Middle frontal gyrus (tissue), 1 donor: ENCODE data around the gene KCNA2.

Experiments used
- DNase-seq: peaks from one replicate; pipeline ENCODE4 v3.0.0-alpha.2; 2015; ENCODE audit warnings: low spot score; ENCODE audit errors: extremely low spot score

KCNA2 gene

GRCh38 chr1:110605901-110606656, at the start of gene KCNA2:
KCNA2 (minus strand) TSS chr1:110606358; CDS start chr1:110604782, 1,576 bp downstream.
- DNase-seq: peak; percentile 57

DNA sequence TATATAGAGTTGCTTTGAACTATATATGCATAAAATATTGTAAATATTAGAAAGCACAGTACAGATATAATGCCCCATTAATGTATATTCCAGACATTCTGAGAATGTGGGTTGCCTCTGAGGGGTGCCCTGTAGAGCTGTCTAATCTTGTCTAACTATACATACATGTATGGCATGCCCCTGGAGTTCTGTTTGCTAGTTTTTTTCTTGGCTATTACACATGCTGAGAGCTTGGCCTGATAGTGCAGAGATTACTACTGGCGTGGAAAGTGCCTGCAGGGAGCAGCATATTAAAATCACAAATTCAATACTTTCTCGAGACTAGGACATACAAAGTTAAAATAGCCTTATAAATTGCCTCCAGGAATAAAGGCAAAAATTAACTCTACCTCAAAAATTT, 44.5 kb upstream of the KCNA2 start:
- no peak for DNase-seq

- no peak for DNase-seq
These were observed 42.3 kb upstream of the KCNA2 start for GRCh38 chr1:110648417-110648816.

GRCh38 chr1:110647254-110647891, 41.2 kb upstream of the KCNA2 start:
- no peak for DNase-seq

DNA sequence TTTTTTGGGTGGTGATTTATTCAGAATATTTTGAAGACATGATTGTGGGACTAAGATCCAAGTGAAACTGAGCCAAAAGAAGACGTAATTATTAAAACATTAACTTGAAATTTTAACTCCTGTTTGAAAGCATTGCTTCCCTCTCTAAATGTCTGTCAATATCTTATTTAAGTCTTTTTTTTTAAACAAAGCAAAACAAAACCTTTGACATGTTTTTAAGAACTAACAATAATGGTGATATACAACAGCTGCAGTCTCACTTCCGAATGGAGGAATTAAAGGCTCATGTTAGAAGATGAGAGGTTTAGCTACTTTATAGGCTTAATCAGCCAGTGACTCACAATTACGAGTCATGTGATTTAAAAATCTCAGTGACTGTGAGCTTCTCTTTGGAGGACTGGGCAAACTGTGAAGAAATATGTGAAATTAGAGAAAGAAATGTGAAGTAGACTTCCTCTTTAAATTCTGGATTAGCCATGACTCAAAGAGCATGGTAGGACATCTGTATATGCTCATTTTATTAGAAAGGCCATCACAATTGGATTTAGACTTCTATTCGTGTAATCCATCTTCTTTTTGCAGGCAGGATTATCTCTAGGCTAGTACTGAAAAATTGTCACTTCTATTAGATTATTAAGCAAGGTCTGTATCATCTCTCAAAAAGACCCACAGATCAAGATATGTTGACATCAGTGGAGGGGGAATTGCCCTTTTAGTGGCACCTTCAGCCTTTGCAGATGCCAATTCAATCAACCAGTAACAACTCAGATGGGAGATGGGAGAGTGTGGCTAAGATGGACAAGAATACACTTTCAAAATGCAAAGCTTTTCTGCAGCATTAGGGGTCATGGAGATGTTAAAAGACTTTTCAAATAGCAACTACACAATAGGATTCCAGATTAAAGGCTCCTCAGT, 39.9 kb upstream of the KCNA2 start:
- no peak for DNase-seq

GRCh38 chr1:110645211-110645610, 39.1 kb upstream of the KCNA2 start:
- DNase-seq: no peak

DNA sequence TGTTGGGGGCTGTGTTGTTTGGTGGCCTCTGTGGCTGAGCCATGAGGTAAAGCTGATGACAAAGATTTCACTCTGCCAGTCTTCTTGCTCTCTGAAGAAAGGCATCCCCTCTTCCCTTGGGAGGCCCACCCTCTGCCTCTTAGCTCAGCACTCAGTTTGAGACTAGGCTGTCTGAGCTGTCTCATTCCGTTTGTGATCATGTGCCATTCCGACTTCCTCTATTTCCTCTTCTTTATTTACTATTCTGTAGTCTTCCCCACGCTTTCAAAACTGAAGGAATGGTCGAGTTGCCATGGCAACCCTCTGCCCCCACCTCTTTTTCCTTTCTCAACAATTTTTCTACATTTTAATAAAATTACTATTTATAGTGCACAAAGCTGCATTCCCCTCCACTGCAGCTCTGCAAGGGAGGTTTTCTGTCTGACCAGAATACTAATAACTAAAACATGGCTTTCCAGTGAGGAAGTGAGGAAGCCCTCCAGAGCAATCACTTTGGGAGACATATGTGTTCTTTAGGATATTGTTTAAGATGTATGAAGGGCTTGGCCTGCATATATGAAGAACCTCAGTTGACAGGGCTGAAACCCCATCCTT, 37.8 kb upstream of the KCNA2 start:
- DNase-seq: no peak

DNA sequence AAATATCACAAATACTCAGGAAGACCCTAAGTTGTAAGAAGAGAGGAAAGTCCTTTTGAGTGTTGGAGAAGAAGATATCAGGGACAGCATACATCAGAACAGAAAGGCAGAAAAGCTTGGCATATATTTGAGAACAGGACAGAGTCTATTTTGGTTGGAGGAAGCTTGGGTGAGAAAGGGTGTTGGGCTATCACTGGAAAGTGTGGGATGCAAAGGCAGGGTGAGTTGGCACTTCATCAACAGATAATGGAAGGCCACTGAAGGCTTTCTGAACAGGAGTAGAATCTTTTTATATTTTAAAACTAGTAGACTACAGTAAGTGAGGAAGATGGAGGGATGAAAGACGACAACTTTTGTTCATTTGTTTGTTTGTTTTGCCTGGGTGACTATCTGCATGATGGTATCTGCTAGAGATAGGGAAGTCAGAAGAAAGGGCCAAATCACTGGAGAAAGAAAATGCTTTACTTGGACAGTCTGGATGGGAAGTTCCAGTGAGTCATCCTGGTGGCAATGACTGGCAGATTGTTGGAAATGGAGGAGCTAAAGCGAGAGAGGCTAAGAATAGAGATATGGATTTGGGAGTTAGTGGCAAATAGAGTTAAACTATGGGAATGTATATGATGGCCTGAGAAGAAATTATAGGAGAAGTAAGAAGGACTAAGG, 33.7 kb upstream of the KCNA2 start:
- DNase-seq: no peak

GRCh38 chr1:110638556-110638955, 32.4 kb upstream of the KCNA2 start:
- DNase-seq: no peak

DNA sequence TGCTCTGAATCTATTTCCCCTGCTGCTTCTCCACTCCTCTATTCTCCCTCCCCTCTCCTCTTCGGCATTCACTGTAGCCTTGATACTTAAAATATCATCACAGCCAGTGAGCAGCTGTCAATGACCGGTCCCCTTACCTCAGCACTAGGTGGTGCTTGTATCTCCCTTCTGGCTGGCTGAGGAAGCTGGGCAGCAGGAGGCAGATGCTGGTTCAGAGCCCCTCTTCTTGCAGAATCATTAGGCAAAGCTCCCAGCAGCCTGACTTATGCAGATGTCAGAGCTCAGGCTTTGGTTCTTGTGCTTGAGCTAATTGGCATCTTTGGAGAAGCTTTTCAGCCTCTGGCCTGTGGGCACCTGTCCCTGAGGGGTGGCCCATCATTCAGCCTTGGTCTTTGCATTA, 31.9 kb upstream of the KCNA2 start:
- no peak for DNase-seq

DNA sequence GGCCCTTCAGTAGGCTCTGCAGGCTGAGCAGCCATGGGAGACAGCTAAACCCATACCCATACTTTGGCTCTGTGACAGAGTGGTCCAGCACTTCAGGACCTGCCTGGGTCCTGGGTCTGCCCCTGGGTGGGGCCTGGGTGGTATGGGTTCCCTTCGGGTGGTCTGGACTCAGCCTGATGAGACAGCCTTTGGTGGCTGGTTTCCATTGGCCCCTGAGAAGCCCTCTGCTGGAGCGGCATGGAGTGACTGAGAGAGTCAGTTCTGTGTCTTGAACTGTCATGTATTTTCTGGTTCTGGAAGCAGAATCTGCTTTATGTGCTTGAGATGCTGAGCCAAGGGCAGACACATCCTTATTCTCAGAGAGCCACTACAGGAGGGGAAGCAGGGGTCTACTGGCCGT, 31.3 kb upstream of the KCNA2 start:
- no peak for DNase-seq

DNA sequence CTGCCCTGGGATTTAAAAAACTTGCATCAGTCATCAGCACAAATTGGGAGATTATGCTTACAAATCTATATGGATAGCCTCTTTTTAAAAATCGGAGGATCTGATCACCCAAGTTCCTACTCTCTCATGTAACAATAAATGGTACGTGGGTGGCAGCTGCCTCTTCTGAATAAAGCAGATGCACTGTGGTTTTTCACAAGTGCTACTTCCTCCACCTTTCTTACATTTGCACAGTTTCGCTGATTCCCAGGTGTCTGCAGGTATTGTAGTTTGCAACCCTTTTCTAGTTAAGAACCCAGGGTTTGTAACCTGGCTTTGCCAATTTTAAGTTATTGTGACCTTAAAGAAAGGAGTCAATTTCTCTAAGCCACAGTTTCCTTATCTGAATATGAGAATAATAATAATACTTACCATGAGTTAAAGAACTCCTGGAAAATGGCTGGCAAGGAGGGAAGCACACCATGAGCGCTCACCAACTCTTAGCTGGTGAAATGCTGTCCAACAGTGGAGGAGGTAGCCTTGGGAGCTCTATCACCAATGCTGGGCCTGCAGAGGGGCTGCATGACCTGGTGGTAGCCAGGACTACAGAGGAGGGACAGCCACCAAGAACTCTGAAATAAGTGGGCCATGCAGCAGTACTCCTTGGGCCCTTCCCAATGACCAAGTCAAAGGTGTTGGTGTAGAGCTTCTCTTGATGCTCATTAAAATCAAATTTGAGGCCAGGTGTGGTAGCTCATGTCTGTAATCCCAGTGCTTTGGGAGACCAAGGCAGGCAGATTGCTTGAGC, 30.2 kb upstream of the KCNA2 start:
- DNase-seq: no peak

- DNase-seq: no peak
These were observed 29.3 kb upstream of the KCNA2 start for GRCh38 chr1:110635434-110635833.

GRCh38 chr1:110634455-110635311, 28.5 kb upstream of the KCNA2 start:
- DNase-seq: peak; percentile 24

DNA sequence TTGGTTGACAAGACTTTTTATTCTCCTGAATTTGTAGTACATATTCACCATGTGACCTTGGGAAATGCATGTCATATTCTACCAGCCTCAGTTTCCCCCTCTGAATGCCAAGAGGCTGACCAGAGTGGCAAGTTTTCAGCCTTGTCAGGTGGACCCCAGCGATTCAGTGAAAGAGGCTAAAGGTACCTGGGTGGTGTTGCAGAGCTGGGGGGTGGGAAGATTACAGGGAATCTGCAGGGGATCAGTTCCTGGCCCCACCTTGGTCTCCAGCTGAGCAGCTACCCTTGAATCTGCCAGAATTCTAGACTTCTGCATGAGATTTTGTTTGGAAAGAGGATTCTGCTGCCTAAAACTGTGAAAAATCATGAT, 27.9 kb upstream of the KCNA2 start:
- no peak for DNase-seq

DNA sequence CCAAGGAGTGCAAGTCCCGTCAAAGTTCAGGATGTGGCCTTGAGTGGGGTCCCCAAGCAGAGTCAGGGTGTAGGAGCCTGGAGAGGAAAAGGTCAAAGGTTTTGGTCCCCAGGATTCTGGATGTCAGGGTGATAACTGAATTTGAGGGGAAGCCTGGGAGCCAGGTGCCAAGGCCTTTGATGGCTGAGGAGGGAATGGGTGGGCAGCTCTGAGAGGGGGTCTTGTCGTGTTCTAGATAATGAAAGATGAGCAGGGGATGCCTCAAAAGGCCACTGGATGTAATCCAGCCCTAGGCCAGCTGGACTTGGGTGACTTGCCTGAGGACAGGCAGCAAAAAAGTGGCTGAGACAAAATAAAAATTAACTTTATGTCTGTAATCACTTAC, 27.5 kb upstream of the KCNA2 start:
- no peak for DNase-seq

DNA sequence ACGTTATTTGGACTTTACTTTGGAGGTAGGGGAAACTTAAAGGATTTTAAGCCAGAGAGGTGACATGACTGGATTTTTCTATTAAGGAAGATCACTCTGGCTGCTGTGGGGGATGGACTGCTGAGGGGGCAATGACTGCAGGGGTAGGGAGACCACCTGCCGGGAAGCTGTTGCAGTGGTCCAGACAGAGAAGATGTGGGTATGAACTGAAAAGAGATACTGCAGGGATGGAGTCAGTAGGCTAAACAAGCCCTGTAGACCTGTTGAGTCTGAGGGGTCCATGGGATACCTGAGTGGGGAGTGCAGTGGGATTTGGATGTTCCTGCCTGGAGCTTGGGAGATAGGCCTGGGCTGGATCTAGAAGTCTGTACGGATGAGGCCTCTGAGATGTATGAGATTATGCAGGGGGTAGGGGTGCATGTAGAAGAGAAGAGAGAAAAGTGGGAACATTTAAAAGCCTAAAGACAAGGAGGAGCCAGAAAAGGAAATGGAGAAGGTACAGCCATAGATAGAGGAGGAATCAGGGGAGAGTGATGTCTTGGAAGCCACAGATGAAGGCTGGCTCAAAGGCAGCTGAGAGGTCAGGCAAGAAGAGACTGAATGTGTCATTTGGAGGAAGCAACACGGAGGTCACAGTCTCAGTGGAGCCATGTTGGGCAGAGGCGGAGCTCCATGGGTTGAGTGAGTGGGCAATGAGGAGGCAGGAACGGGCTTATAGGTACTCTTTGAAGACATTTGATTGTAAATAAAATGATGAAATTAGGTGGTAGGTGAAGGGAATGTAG, 25.9 kb upstream of the KCNA2 start:
- DNase-seq: no peak

- DNase-seq: peak; percentile 60
These were observed 24.9 kb upstream of the KCNA2 start for GRCh38 chr1:110630839-110631663.
